RWPE1 (cell line): Measurements from ENCODE around the gene C1QTNF6.

ENCODE experiments used
- CTCF ChIA-PET: fragments of 350-600 bp; sonication (Branson Sonifier 250); formaldehyde crosslinking; extraction: SDS; loops from one replicate; lab custom pipeline; 2021; lab: Yijun Ruan, JAX
- POLR2A ChIA-PET: fragments of 400-600 bp; formaldehyde crosslinking; extraction: SDS; loops from one replicate; lab custom pipeline; 2020; ENCODE audit warnings: antibody characterized with exemption; ENCODE audit not compliant: low non-redundant PET; lab: Yijun Ruan, JAX
- DNase-seq: peaks from one replicate; pipeline ENCODE4 v3.0.0; 2012; ENCODE audit warnings: low spot score
- H3K27ac ChIP-seq: fragments of 450-650 bp; 2 replicates; pipeline ENCODE4 v1.5.1; 2017
- TF ChIP-seq, protein P1 (sequence below): fragments of 450-650 bp; conservative IDR thresholded peaks from 2 replicates; pipeline ENCODE4 v1.5.1; 2017; ENCODE audit warnings: low read depth, mild to moderate bottlenecking

The C1QTNF6 gene

DNA sequence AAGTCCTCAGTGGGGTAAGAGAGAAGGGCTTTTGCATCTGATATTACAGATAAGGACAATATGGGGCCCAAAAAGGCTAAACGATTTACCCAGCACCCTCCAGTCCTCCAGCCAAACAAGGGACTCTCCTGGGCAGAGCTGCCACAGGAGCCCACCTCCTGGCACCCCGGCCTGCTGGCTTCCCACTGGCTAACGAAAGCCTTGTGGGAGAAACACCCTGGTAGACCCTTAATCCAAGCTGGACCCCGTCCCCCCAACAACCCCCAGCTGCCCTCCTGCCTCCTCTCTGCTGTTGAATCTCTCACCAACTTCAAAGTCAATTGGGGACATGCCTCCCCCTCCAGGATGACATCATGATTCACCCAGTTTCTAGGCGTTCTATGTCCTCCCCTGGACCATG, 10.8 kb downstream of the C1QTNF6 start:
- ChIA-PET CTCF (interaction anchor here (0.5 to 0.6 kb wide), 2 partner anchors 24 to 79 kb away, joined by 3 read pairs; no protein-coding TSS in a partner anchor), POLR2A (no interaction called here)
- TF ChIP-seq, protein P1, sequence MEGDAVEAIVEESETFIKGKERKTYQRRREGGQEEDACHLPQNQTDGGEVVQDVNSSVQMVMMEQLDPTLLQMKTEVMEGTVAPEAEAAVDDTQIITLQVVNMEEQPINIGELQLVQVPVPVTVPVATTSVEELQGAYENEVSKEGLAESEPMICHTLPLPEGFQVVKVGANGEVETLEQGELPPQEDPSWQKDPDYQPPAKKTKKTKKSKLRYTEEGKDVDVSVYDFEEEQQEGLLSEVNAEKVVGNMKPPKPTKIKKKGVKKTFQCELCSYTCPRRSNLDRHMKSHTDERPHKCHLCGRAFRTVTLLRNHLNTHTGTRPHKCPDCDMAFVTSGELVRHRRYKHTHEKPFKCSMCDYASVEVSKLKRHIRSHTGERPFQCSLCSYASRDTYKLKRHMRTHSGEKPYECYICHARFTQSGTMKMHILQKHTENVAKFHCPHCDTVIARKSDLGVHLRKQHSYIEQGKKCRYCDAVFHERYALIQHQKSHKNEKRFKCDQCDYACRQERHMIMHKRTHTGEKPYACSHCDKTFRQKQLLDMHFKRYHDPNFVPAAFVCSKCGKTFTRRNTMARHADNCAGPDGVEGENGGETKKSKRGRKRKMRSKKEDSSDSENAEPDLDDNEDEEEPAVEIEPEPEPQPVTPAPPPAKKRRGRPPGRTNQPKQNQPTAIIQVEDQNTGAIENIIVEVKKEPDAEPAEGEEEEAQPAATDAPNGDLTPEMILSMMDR = no peak
- DNase-seq = no peak
- peak overlapping the region; percentile 73 for H3K27ac ChIP-seq

DNA sequence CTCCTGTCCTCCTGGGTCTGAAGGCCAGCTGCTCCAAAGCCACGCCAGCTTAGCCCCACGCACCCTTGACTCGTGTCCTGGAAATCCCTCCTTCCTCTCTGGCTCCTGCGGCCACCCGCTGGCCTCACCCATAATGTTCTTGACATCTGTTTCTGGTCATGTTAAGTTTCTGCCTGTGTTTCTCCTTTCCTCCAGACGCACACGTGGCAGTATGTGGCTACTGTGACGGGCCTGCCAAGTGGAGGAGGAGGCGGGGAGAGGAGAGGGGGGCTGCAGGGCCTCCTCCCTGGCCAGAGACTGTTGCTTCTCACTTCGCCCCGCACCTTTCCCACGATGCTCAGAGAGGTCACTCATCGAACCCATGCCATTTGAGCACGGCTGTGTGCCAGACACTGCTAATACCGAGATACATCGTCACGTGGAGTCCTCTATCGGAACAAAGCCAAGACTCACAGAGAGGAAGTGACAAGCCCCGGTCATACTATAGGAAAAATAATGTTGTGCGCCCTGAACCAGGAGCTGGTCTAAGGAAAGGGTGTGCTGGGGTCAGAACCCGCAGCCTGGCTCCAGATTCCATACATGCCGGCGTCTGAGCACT, 11.5 kb downstream of the C1QTNF6 start:
- TF ChIP-seq, protein P1 = no peak
- ChIA-PET POLR2A (no interaction called here), CTCF (interaction anchor here (0.5 to 0.6 kb wide), 3 partner anchors 25 to 363 kb away, joined by 3 to 5 read pairs (median 3); no protein-coding TSS in a partner anchor)
- DNase-seq = no peak
- H3K27ac ChIP-seq = peak overlapping the region; percentile 73

DNA sequence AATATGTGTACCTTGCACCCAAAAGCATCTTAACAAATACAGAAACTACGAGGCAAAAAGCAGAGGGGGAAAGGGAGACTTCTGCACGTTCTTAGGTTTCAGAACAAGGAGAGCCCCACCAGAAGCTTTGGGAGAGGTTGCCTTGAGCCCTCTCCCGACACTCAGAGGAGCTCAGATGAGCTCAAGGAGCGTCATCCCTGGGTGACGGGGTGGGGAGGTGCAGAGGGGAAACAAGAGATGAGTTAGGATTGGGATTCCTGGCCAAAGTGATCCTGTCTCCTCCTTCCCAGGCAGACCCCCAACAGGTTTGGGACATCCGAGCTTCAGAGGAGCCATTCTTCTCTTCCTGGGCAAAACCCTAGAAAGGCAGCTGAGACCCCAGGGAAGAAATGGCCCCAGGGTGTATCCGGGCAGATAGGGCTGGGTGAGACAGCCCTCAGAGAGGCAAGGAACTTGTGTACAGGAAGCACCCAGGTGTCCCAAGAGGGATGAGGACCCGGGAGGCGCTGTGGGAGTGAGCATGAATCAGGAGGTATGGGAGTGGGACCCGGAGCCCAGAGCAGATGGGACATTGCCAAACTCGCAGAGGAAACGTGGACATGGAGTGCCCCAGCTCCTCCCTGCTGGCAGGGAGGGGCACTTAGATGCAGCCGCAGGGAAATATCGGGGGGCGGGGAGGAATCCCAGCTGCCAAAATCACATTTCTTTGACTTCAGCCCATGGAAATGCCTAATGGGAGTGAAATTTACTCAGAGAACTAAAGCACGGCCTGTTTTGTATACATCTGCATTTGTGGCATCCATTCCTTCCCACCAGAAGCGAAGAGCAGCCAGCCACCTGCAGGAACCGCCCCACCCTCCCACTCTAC, 12.4 kb downstream of the C1QTNF6 start:
- POLR2A ChIA-PET = no interaction called here
- CTCF ChIA-PET = interaction anchor here (0.6 kb wide), 1 partner anchor 92 kb away, joined by 3 read pairs; no protein-coding TSS in a partner anchor
- no peak for DNase-seq
- TF ChIP-seq, protein P1 = no peak
- peak overlapping the region; percentile 73 for H3K27ac ChIP-seq

DNA sequence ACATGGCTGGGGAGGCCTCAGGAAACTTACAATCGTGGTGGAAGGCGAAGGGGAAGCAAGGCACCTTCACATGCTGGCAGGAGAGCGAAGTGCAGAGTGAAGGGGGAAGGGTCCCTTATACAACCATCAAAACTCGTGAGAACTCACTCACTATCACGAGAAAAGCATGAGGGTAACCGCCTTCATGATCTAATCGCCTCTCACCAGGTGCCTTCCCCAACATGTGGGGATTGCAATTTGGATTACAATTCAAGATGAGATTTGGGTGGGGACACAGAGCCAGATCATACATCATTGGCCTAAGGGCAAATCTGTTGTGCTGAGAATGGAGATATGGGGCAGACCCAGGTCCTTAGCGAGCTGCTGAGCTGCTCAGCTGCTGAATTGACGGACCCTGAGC, 13.1 kb downstream of the C1QTNF6 start:
- POLR2A ChIA-PET = no interaction called here
- CTCF ChIA-PET = interaction anchor here (0.6 kb wide), 1 partner anchor 92 kb away, joined by 3 read pairs; no protein-coding TSS in a partner anchor
- TF ChIP-seq, protein P1 = no peak
- DNase-seq = no peak
- H3K27ac ChIP-seq = peak overlapping the region; percentile 73; the same call in 1 of the 2 replicates

DNA sequence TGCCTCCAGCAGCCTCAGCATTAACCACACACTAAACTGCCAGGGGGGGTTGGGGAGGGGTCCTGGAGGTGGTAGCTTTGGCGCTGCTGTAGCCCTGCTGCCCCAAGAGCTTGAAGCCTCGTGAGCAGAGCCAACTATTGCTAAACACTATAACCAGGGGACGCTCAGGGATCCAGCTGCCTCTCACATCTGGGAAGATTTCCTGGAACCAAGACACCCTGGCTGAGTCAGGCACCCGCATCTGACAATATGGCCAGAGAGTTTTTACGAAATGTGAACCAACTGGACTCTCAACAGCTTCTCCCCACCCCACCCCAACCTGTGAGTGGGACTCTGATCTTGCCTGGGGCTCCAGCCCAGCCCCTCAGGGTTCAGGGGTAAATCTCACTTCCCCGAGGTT, 14.3 kb downstream of the C1QTNF6 start:
- peak overlapping the region; percentile 16; the same call in 1 of the 2 replicates for H3K27ac ChIP-seq
- TF ChIP-seq, protein P1 = no peak
- no peak for DNase-seq
- ChIA-PET POLR2A (no interaction called here), CTCF (no interaction called here)
